MM.1S (cell line): ENCODE results near the gene TTC28.

Experiments used
- DNase-seq: peaks from one replicate; pipeline ENCODE4 v3.0.0-alpha.2; 2015
- H2AFZ ChIP-seq: fragments of 300-600 bp; sonication (generic); 2 replicates; pipeline ENCODE4 v1.6.0; 2016; ENCODE audit warnings: antibody characterized with exemption, low read length
- H3F3A ChIP-seq: fragments of 300-600 bp; sonication (generic); 2 replicates; pipeline ENCODE4 v1.6.1; 2016; ENCODE audit warnings: mild to moderate bottlenecking, antibody characterized with exemption, low read length, moderate library complexity, mixed read lengths; ENCODE audit not compliant: insufficient read depth
- H3K27ac ChIP-seq: fragments of 300-600 bp; sonication (generic); 2 replicates; pipeline ENCODE4 v1.5.1; 2016; ENCODE audit warnings: mild to moderate bottlenecking, low read length
- H3K27me3 ChIP-seq: fragments of 300-600 bp; sonication (generic); replicated peaks from 2 replicates; pipeline ENCODE4 v1.6.0; 2016; ENCODE audit warnings: low read length; ENCODE audit not compliant: insufficient read depth
- H3K36me3 ChIP-seq: fragments of 300-600 bp; sonication (generic); replicated peaks from 2 replicates; pipeline ENCODE4 v1.6.1; 2016; ENCODE audit warnings: mild to moderate bottlenecking, low read length, mixed read lengths; ENCODE audit not compliant: insufficient read depth
- H3K4me1 ChIP-seq: fragments of 300-600 bp; sonication (generic); 2 replicates; pipeline ENCODE4 v1.6.1; 2016; ENCODE audit warnings: low read length, mixed read lengths
- H3K4me2 ChIP-seq: fragments of 300-600 bp; sonication (generic); 2 replicates; pipeline ENCODE4 v1.6.0; 2016; ENCODE audit warnings: low read depth, low read length
- H3K4me3 ChIP-seq: fragments of 300-600 bp; sonication (generic); 2 replicates; pipeline ENCODE4 v1.5.1; 2016; ENCODE audit warnings: low read length, mixed read lengths
- H3K79me2 ChIP-seq: fragments of 300-600 bp; sonication (generic); 2 replicates; pipeline ENCODE4 v1.6.1; 2016; ENCODE audit warnings: mixed run types, low read length, mixed read lengths
- H3K9ac ChIP-seq: fragments of 300-600 bp; sonication (generic); 2 replicates; pipeline ENCODE4 v1.6.1; 2016; ENCODE audit warnings: low read length, mixed read lengths
- H3K9me2 ChIP-seq: fragments of 300-600 bp; sonication (generic); replicated peaks from 2 replicates; pipeline ENCODE4 v1.6.1; 2016; ENCODE audit warnings: mild to moderate bottlenecking, low read length, mixed read lengths; ENCODE audit not compliant: insufficient read depth
- H3K9me3 ChIP-seq: fragments of 300-600 bp; sonication (generic); replicated peaks from 2 replicates; pipeline ENCODE4 v1.6.1; 2016; ENCODE audit warnings: mild to moderate bottlenecking, low read length, mixed read lengths; ENCODE audit not compliant: insufficient read depth
- H4K20me1 ChIP-seq: fragments of 300-600 bp; sonication (generic); 2 replicates; pipeline ENCODE4 v1.6.1; 2016; ENCODE audit warnings: mild to moderate bottlenecking, low read length, moderate library complexity, mixed read lengths; ENCODE audit not compliant: insufficient read depth
- EZH2 ChIP-seq: fragments of 300-600 bp; sonication (generic); optimal IDR thresholded peaks from 2 replicates; pipeline ENCODE3; 2017; ENCODE audit warnings: low read depth, mild to moderate bottlenecking, antibody characterized with exemption, low read length, mixed read lengths
- EZH2phosphoT487 ChIP-seq: fragments of 300-600 bp; sonication (generic); IDR thresholded peaks from 2 replicates; pipeline ENCODE4 v1.6.1; 2018; ENCODE audit warnings: antibody characterized with exemption, low read length
- TF ChIP-seq, protein P1 (sequence below): fragments of 300-600 bp; sonication (generic); IDR thresholded peaks from 2 replicates; pipeline ENCODE4 v1.5.1; 2016; ENCODE audit warnings: antibody characterized with exemption, low read length, mixed read lengths

Gene TTC28

GRCh38 chr22:28000361-28000760, 679.3 kb downstream of the TTC28 start:
- no peaks in the 10 kb centered on the region for H4K20me1 ChIP-seq
- H2AFZ ChIP-seq: no peak overlapping the region
- no peak for DNase-seq
- H3K79me2 ChIP-seq: no peaks in the 10 kb centered on the region
- H3K27ac ChIP-seq: no peak overlapping the region
- no peaks in the 10 kb centered on the region for H3K9me3 ChIP-seq
- no peaks in the 10 kb centered on the region for H3K36me3 ChIP-seq
- no peaks in the 10 kb centered on the region for H3K9me2 ChIP-seq
- H3K4me3 ChIP-seq: no peak overlapping the region
- no peak overlapping the region for H3K4me2 ChIP-seq
- TF ChIP-seq, protein P1, sequence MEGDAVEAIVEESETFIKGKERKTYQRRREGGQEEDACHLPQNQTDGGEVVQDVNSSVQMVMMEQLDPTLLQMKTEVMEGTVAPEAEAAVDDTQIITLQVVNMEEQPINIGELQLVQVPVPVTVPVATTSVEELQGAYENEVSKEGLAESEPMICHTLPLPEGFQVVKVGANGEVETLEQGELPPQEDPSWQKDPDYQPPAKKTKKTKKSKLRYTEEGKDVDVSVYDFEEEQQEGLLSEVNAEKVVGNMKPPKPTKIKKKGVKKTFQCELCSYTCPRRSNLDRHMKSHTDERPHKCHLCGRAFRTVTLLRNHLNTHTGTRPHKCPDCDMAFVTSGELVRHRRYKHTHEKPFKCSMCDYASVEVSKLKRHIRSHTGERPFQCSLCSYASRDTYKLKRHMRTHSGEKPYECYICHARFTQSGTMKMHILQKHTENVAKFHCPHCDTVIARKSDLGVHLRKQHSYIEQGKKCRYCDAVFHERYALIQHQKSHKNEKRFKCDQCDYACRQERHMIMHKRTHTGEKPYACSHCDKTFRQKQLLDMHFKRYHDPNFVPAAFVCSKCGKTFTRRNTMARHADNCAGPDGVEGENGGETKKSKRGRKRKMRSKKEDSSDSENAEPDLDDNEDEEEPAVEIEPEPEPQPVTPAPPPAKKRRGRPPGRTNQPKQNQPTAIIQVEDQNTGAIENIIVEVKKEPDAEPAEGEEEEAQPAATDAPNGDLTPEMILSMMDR: no peak
- TF ChIP-seq EZH2phosphoT487 (no peak), EZH2 (no peak)
- H3K4me1 ChIP-seq: no peaks in the 10 kb centered on the region
- no peaks in the 10 kb centered on the region for H3F3A ChIP-seq
- H3K27me3 ChIP-seq: no peaks in the 10 kb centered on the region
- no peak overlapping the region for H3K9ac ChIP-seq

- H3K27me3 ChIP-seq: no peaks in the 10 kb centered on the region
- H3K4me2 ChIP-seq: no peak overlapping the region
- DNase-seq: no peak
- no peak overlapping the region for H3K27ac ChIP-seq
- H2AFZ ChIP-seq: no peak overlapping the region
- H3K4me3 ChIP-seq: no peak overlapping the region
- H3K79me2 ChIP-seq: no peaks in the 10 kb centered on the region
- H4K20me1 ChIP-seq: no peaks in the 10 kb centered on the region
- H3K9ac ChIP-seq: no peak overlapping the region
- H3K36me3 ChIP-seq: no peaks in the 10 kb centered on the region
- TF ChIP-seq EZH2: no peak
- TF ChIP-seq, protein P1: no peak
- TF ChIP-seq EZH2phosphoT487: no peak
- no peaks in the 10 kb centered on the region for H3K9me3 ChIP-seq
- H3F3A ChIP-seq: no peaks in the 10 kb centered on the region
- H3K9me2 ChIP-seq: no peaks in the 10 kb centered on the region
- no peaks in the 10 kb centered on the region for H3K4me1 ChIP-seq
These were observed 679.8 kb downstream of the TTC28 start for GRCh38 chr22:27999876-28000275.

DNA sequence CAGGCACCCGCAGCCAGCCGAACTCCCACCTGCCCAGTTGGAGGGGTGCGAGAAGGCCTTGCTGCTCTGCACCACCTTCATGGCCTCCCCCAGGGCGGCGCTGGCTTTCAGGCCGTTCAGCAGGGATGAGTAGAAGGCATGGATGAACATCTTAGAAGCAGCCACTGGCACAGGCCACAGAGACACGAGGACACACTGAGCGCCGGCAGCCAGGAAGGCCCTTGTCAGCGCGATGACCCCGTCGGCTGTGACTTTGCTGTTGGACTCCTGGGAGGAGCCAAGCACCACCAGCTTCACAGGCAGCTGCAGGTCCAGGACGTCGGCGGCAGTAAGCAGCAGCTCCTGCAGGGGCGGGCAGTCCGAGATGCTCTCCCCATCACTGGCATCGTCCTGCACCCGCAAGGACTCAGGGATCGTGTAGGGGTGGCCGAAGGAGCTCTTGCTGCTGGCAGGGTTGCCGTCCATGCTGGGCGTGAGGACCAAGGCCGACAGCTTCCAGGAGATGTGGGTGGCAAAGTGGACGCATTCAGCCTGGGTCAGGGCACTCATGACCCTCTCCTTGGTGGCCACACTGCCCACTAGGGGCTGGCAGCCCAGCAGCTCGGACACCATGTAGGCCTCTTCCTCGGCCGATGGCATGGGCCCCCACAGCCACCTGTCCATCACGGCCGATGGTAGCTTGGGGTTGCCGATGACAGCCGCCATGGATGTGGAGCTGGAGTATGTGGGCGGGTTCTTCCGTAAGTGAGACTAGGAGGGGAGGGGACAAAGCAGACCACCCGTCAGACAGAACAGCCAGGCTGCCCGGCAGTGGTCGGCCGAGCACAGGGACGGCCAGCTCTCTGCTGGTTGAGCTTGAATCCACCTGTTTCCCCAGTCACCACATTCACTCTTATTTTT, 680.9 kb downstream of the TTC28 start:
- H3K4me1 ChIP-seq: no peaks in the 10 kb centered on the region
- no peaks in the 10 kb centered on the region for H3K27me3 ChIP-seq
- no peaks in the 10 kb centered on the region for H3K9me2 ChIP-seq
- H3F3A ChIP-seq: no peaks in the 10 kb centered on the region
- H3K27ac ChIP-seq: no peak overlapping the region
- no peak overlapping the region for H3K4me3 ChIP-seq
- no peak for DNase-seq
- no peak overlapping the region for H3K9ac ChIP-seq
- H2AFZ ChIP-seq: no peak overlapping the region
- H4K20me1 ChIP-seq: no peaks in the 10 kb centered on the region
- no peaks in the 10 kb centered on the region for H3K9me3 ChIP-seq
- H3K4me2 ChIP-seq: no peak overlapping the region
- H3K79me2 ChIP-seq: no peaks in the 10 kb centered on the region
- TF ChIP-seq EZH2phosphoT487 (no peak), EZH2 (no peak)
- TF ChIP-seq, protein P1: no peak
- H3K36me3 ChIP-seq: no peaks in the 10 kb centered on the region
